A673 (cell line): Measurements from ENCODE around the gene CWC27.

Experiments used
- EZH2 ChIP-seq: fragments of 200-600 bp; sonication (generic); IDR thresholded peaks from 2 replicates; pipeline ENCODE4 v1.6.1; 2017; ENCODE audit warnings: borderline replicate concordance, low read depth, mild to moderate bottlenecking, mixed read lengths, antibody characterized with exemption, low read length; ENCODE audit not compliant: poor library complexity, severe bottlenecking
- TF ChIP-seq, protein P1 (sequence below): fragments of 300-800, 200-600 bp; sonication (generic); conservative IDR thresholded peaks from 2 replicates; pipeline ENCODE4 v1.5.1; 2017; ENCODE audit warnings: low read depth, mild to moderate bottlenecking, antibody characterized with exemption, low read length, moderate library complexity, mixed read lengths

- TF ChIP-seq, protein P1, sequence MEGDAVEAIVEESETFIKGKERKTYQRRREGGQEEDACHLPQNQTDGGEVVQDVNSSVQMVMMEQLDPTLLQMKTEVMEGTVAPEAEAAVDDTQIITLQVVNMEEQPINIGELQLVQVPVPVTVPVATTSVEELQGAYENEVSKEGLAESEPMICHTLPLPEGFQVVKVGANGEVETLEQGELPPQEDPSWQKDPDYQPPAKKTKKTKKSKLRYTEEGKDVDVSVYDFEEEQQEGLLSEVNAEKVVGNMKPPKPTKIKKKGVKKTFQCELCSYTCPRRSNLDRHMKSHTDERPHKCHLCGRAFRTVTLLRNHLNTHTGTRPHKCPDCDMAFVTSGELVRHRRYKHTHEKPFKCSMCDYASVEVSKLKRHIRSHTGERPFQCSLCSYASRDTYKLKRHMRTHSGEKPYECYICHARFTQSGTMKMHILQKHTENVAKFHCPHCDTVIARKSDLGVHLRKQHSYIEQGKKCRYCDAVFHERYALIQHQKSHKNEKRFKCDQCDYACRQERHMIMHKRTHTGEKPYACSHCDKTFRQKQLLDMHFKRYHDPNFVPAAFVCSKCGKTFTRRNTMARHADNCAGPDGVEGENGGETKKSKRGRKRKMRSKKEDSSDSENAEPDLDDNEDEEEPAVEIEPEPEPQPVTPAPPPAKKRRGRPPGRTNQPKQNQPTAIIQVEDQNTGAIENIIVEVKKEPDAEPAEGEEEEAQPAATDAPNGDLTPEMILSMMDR: no peak
- TF ChIP-seq EZH2: no peak
Measured at GRCh38 chr5:64939772-64940510, 171.2 kb downstream of the CWC27 start.
